GM19372 (cell line): ENCODE results near the gene TCERG1L.
"Not testable (repeated sequence)": the region's sequence is repeated elsewhere in the genome, so short reads cannot be mapped to it uniquely, and the experiment has no call there.

Source experiments
- ATAC-seq: cut with Tn5 transposase; IDR thresholded peaks from one replicate; pipeline ENCODE4 v1.9.1; 2021; ENCODE audit warnings: mild to moderate bottlenecking, low read depth, moderate library complexity; ENCODE audit not compliant: unreplicated experiment

TCERG1L gene

GRCh38 chr10:131080571-131080970, 230.9 kb downstream of the TCERG1L start:
- no peak for ATAC-seq

GRCh38 chr10:131079314-131079713, 232.2 kb downstream of the TCERG1L start:
- no peak for ATAC-seq

- not testable (repeated sequence) for ATAC-seq
These were observed 232.6 kb downstream of the TCERG1L start for GRCh38 chr10:131078882-131079280.

GRCh38 chr10:131078131-131078881, 233.2 kb downstream of the TCERG1L start:
- no peak for ATAC-seq

GRCh38 chr10:131077724-131078123, 233.8 kb downstream of the TCERG1L start:
- ATAC-seq, result no peak

GRCh38 chr10:131077031-131077430, 234.5 kb downstream of the TCERG1L start:
- ATAC-seq, result no peak

- no peak for ATAC-seq
These were observed 235.2 kb downstream of the TCERG1L start for GRCh38 chr10:131076356-131076755.

- no peak for ATAC-seq
These were observed 236.2 kb downstream of the TCERG1L start for GRCh38 chr10:131075218-131075770.

- no peak for ATAC-seq
These were observed 236.8 kb downstream of the TCERG1L start for GRCh38 chr10:131074682-131075081.

GRCh38 chr10:131073469-131074035, 238.0 kb downstream of the TCERG1L start:
- ATAC-seq, result no peak

GRCh38 chr10:131072651-131073468, 238.7 kb downstream of the TCERG1L start:
- no peak for ATAC-seq

- ATAC-seq, result no peak
These were observed 239.8 kb downstream of the TCERG1L start for GRCh38 chr10:131071721-131072120.

GRCh38 chr10:131070856-131071255, 240.7 kb downstream of the TCERG1L start:
- no peak for ATAC-seq

GRCh38 chr10:131068760-131069159, 242.8 kb downstream of the TCERG1L start:
- ATAC-seq, result no peak

- no peak for ATAC-seq
These were observed 243.2 kb downstream of the TCERG1L start for GRCh38 chr10:131068311-131068710.

- no peak for ATAC-seq
These were observed 243.8 kb downstream of the TCERG1L start for GRCh38 chr10:131067690-131068089.

- ATAC-seq, result no peak
These were observed 245.7 kb downstream of the TCERG1L start for GRCh38 chr10:131065673-131066305.

- no peak for ATAC-seq
These were observed 248.2 kb downstream of the TCERG1L start for GRCh38 chr10:131063311-131063710.

GRCh38 chr10:131062621-131063260, 248.8 kb downstream of the TCERG1L start:
- ATAC-seq, result no peak

GRCh38 chr10:131061216-131061615, 250.3 kb downstream of the TCERG1L start:
- ATAC-seq, result no peak
